GM03348 (cell line): ENCODE results near the gene PDIK1L.
A peak's percentile ranks its signal among the peaks of the same experiment; 100 is the strongest.
"Not testable (repeated sequence)": the region's sequence is repeated elsewhere in the genome, so short reads cannot be mapped to it uniquely, and the experiment has no call there.

Source experiments
- DNase-seq: peaks from one replicate; pipeline ENCODE4 v3.0.0; 2012; ENCODE audit warnings: low spot score

Gene PDIK1L

GRCh38 chr1:26090893-26091292 lies 20.7 kb upstream of the PDIK1L start:
- DNase-seq = no peak

- no peak for DNase-seq
These were observed 19.2 kb upstream of the PDIK1L start for GRCh38 chr1:26092422-26092821.

- not testable (repeated sequence) for DNase-seq
These were observed 18.1 kb upstream of the PDIK1L start for GRCh38 chr1:26093569-26093968.

GRCh38 chr1:26094076-26094669 lies 17.5 kb upstream of the PDIK1L start:
- no peak for DNase-seq

GRCh38 chr1:26094677-26095383 lies 16.8 kb upstream of the PDIK1L start:
- DNase-seq = peak; percentile 45

GRCh38 chr1:26096471-26096870 lies 15.2 kb upstream of the PDIK1L start:
- DNase-seq = no peak

GRCh38 chr1:26097696-26098095 lies 13.9 kb upstream of the PDIK1L start:
- peak; percentile 59 for DNase-seq

- no peak for DNase-seq
These were observed 13.0 kb upstream of the PDIK1L start for GRCh38 chr1:26098602-26099001.

- DNase-seq = no peak
These were observed 11.8 kb upstream of the PDIK1L start for GRCh38 chr1:26099780-26100179.

GRCh38 chr1:26100204-26100603 lies 11.4 kb upstream of the PDIK1L start:
- not testable (repeated sequence) for DNase-seq

GRCh38 chr1:26102119-26102518 lies 9.5 kb upstream of the PDIK1L start:
- DNase-seq = no peak

- no peak for DNase-seq
These were observed 9.1 kb upstream of the PDIK1L start for GRCh38 chr1:26102526-26102925.

- DNase-seq = not testable (repeated sequence)
These were observed 6.4 kb upstream of the PDIK1L start for GRCh38 chr1:26105226-26105548.

GRCh38 chr1:26109229-26110164 lies 2.1 kb upstream of the PDIK1L start:
- no peak for DNase-seq

GRCh38 chr1:26110731-26111529 lies 694 bp upstream of the PDIK1L start:
- DNase-seq = peak; percentile 86

GRCh38 chr1:26112407-26112775 lies 767 bp downstream of the PDIK1L start:
- no peak for DNase-seq

GRCh38 chr1:26114165-26114927 lies 2.7 kb downstream of the PDIK1L start:
- DNase-seq = no peak

GRCh38 chr1:26119892-26120608 lies 8.4 kb downstream of the PDIK1L start:
- no peak for DNase-seq

GRCh38 chr1:26121854-26122773 lies 10.5 kb downstream of the PDIK1L start:
- no peak for DNase-seq
